Right atrium auricular region (tissue), 2 donors: ENCODE data around the gene TENM4. TPM values are rescaled to one million over a fixed set of nuclear protein-coding genes. Genes with fewer than 3 reads are reported as not detected.

Source experiments
- DNase-seq: peaks from one replicate; pipeline ENCODE4 v3.0.0-alpha.2; 2019; ENCODE audit warnings: low spot score
- H3K27ac ChIP-seq, 2 donors: fragments of 200-600 bp; sonication (generic); 1 replicate in 1 of 2; 2 replicates in 1 of 2; pipeline ENCODE4 v1.5.1; 2016 to 2019
- H3K27me3 ChIP-seq, 2 donors: fragments of 200-600 bp; sonication (generic); one replicate each; pipeline versions ENCODE4 v1.5.1 to v1.6.0; 2017 to 2019
- H3K36me3 ChIP-seq: fragments of 200-600 bp; sonication (generic); one replicate; pipeline ENCODE4 v1.5.1; 2016
- H3K4me1 ChIP-seq, 2 donors: fragments of 200-600 bp; sonication (generic); one replicate each; pipeline versions ENCODE4 v1.5.1 to v1.6.0; 2017 to 2019
- H3K4me3 ChIP-seq, 2 donors: fragments of 200-600 bp; sonication (generic); 1 replicate in 1 of 2; 2 replicates in 1 of 2; pipeline ENCODE4 v1.5.1; 2017 to 2019; ENCODE audit warnings: mild to moderate bottlenecking in 1 of 2, moderate library complexity in 1 of 2
- H3K9me3 ChIP-seq, 2 donors: fragments of 200-600 bp; sonication (generic); one replicate each; pipeline ENCODE4 v1.5.1; 2019
- CTCF ChIP-seq, 2 donors: fragments of 200-600 bp; sonication (generic); IDR thresholded peaks; one replicate each; pipeline ENCODE4 v1.5.1; 2019; ENCODE audit warnings: antibody characterized with exemption in 2 of 2
- total RNA-seq, 2 donors: library from RNA; depleted of rRNA; stranded (reverse); fragments of >200 nt; gene quantifications; one replicate each; pipeline ENCODE4 v1.1.0, GENCODE V29; 2016

The TENM4 gene
- total RNA-seq, 2 donors from 2014 or later = 0.30 to 0.98 TPM

DNA sequence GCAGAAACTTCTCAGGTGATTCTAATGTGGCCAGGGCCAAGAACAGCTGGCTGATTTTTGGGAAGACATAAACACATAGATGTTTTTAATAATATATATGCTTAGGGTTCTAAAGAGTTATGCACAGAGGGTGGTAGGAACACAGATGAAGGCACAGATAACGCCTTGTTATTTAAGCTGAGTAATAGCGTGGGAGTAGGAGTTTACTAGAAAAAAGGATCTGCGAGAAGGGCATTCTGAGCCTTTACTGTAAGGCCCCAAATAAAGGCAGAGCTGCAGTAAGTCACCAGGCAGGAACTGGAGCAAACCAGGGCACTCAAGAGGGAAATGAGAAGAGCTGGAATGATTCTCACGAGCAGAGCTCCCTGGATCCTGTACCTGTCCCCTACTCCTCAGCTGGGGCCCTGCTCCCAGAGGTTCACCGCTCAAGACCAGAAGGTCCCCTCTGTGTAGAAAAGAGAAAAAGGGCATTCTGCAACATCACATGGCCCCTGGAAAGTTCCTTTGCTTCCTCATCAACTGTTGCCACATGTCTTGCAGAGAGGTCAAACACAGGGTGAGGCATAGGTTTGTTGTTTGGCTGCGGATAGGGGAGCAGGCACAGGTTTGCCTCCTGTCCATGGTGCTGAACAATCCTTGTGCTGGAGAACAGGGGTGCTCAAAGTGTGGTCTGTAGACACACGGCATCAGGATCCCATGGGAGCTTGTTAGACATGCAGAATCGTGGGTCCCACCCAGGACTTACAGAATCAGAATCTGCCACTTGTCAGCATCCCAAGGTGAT is 125.7 kb downstream of the TENM4 start:
- Histone ChIP-seq H3K4me3 (no peak overlapping the region), H3K27ac (no peak overlapping the region), H3K36me3 (no peaks in the 10 kb centered on the region), H3K9me3 (no peaks in the 10 kb centered on the region), H3K27me3 (no peaks in the 10 kb centered on the region), H3K4me1 (no peaks in the 10 kb centered on the region)
- TF ChIP-seq CTCF (IDR thresholded peaks at IDR 0.05) = no peak
- no peak for DNase-seq

DNA sequence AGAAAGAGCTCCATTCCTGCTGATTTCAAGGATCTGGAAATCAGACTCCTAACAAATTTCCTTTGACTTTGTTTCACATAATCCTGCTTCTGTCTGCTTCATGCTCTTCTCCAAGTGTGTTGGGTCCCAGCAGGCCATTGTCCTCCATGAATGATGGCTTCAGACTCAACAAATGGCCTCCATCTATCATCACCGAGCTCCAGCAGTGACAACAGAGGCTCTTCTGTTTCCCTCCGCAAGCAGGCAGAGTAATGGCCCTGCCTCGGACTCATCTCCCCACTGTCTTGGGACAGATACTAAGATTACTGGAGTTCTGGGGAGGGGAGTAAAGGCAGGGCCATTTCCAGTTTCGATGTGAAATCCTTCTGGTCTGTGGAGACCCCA is 127.3 kb downstream of the TENM4 start:
- no peak overlapping the region for H3K4me3 ChIP-seq

GRCh38 chr11:79312617-79313529 is 128.0 kb downstream of the TENM4 start:
- Histone ChIP-seq H3K4me3 (no peak overlapping the region), H3K4me1 (no peaks in the 10 kb centered on the region), H3K36me3 (no peaks in the 10 kb centered on the region), H3K27me3 (no peaks in the 10 kb centered on the region), H3K9me3 (no peaks in the 10 kb centered on the region), H3K27ac (no peak overlapping the region)
- TF ChIP-seq CTCF (IDR thresholded peaks at IDR 0.05) = no peak
- DNase-seq = no peak

More for the DNA sequence above, 127.3 kb downstream of the TENM4 start:
- no peaks in the 10 kb centered on the region for H3K9me3 ChIP-seq
- H3K36me3 ChIP-seq = no peaks in the 10 kb centered on the region
- DNase-seq = no peak
- H3K4me1 ChIP-seq = no peaks in the 10 kb centered on the region
- no peak overlapping the region for H3K27ac ChIP-seq
- H3K27me3 ChIP-seq = no peaks in the 10 kb centered on the region
- TF ChIP-seq CTCF (IDR thresholded peaks at IDR 0.05) = no peak

GRCh38 chr11:79311461-79311860 is 129.4 kb downstream of the TENM4 start:
- H3K4me3 ChIP-seq = no peak overlapping the region
- no peak for DNase-seq
- no peaks in the 10 kb centered on the region for H3K27me3 ChIP-seq
- no peaks in the 10 kb centered on the region for H3K4me1 ChIP-seq
- no peaks in the 10 kb centered on the region for H3K9me3 ChIP-seq
- H3K27ac ChIP-seq = no peak overlapping the region
- H3K36me3 ChIP-seq = no peaks in the 10 kb centered on the region
- TF ChIP-seq CTCF (IDR thresholded peaks at IDR 0.05) = no peak

GRCh38 chr11:79309407-79309806 is 131.4 kb downstream of the TENM4 start:
- TF ChIP-seq CTCF (IDR thresholded peaks at IDR 0.05) = no peak
- Histone ChIP-seq H3K9me3 (no peaks in the 10 kb centered on the region), H3K4me1 (no peaks in the 10 kb centered on the region), H3K27ac (no peak overlapping the region), H3K36me3 (no peaks in the 10 kb centered on the region), H3K4me3 (no peak overlapping the region), H3K27me3 (no peaks in the 10 kb centered on the region)
- no peak for DNase-seq
